ENCODE results near the gene GOLGA6L2. TPM values are rescaled to one million over a fixed set of nuclear protein-coding genes. Genes with fewer than 3 reads are reported as not detected.
"Not testable (repeated sequence)": the region's sequence is repeated elsewhere in the genome, so short reads cannot be mapped to it uniquely, and the experiment has no call there.

GOLGA6L2 gene
- polyA plus RNA-seq, 4 donors = not detected

DNA sequence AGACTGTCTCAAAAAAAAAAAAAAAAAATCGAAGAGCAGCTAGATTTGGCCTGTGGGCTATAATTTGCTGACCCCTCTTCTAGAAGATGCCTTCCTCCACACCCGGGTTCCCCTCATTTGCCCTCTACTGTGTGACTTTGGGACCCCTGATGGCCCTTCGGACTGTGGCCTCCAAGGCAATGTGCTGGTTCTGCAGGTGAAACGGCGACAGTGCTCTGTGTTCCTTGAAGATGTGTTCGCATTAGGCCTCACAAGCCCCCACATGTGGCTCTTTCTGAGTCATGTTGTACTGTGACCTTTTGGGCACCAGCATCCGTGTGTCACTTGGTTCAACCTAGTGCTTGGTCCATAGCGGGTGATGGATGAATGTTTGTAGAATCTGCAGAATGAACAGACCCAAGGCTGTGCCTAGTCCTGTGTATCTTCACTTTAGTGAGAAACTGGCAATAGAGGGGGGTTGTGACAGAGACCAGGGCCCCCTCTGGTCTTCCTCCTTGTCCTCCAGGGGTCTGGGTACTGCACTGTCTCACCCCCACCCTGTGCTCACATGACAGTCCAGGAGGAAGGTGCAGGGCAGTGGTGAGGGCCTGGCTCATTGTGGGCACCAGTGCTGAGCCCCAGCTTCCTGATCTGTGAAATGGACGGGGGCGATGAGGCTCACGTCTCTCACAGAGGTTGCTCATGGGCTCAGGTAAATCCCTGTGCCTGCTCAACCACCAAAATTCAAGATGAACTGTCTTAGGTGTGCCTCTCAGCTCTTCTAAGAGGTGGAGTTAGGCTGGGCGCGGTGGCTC lies 22.7 kb downstream of the GOLGA6L2 start:
- DNase-seq (ENCODE audit: low read depth in 4 of 4, low spot score in 3 of 4) = no peak

DNA sequence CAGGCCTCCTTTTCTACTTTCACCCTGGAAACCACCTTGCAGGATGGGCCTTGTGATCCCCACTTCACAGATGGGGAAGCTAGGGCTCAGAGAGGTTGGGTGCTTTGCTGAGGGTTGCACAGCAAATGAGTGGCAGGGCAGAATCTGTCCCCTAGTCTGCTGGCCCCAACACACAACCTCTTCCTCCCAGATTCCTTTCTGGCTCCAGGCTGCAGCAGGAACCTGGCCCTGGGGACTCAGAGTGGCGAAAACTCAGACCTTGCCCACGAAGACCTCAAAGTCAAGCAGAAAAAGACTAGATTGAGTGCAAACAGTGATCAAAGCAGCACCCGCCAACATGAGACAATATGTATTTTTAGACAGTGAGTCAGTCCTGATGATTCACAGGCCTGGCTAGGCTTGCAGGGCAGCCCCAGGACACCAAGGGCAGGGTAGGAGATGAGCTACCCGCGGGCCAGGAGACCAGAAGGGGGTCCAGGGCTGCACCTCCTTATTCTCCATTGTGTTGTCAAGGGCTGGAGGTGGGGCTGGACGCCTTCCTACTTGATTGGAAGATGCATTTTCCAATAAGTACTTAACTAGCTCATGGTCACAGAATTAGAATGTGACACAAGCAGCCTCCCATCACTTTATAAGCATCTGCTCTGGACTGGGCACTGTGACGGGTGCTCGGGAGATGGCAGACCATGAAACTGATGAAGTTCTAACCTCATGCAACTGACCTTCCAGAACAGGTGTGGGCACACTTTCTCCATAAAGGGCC lies 23.9 kb downstream of the GOLGA6L2 start:
- no peak for DNase-seq (ENCODE audit: low read depth in 4 of 4, low spot score in 3 of 4)

DNA sequence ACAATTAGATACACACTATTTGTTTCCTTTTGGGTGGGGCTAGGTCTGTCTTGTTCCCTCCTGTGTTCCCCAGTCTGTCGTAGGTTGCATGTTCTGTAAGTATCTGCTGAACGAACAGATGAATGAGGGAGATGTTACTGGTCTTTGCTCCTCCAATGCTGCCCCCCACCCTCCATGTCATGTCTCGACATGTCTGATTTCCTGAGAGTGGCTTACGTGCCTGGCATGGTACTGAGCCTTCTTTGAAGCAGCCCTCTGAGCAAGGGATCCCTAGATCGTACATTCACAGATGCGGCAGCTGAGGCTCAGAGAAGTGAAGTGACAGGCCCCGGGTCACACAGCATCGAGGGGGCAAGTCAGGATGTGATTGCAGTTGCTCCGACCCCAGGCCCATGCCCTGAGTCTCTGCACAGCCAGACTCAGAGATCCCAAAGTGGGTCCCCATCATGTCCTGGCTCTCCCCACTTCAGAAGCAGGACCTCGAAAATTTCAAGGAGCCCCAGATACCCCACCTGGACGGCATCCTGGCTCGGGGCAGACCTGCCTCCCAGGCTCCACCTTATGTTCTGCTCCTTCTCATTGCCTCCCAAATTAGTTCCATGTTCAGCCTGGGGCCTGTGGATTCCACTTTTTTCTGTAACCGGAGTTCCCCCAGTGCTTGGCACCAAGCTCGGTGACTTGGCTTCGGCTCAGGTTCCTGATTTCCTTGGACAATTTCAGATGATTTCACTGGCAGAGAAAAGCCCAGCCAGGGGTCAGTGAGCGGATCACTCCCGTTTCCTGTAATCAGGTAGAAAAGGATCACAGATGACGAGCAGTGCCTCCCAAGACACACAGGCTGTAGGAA lies 24.7 kb downstream of the GOLGA6L2 start:
- no peak for DNase-seq (ENCODE audit: low read depth in 4 of 4, low spot score in 3 of 4)

DNA sequence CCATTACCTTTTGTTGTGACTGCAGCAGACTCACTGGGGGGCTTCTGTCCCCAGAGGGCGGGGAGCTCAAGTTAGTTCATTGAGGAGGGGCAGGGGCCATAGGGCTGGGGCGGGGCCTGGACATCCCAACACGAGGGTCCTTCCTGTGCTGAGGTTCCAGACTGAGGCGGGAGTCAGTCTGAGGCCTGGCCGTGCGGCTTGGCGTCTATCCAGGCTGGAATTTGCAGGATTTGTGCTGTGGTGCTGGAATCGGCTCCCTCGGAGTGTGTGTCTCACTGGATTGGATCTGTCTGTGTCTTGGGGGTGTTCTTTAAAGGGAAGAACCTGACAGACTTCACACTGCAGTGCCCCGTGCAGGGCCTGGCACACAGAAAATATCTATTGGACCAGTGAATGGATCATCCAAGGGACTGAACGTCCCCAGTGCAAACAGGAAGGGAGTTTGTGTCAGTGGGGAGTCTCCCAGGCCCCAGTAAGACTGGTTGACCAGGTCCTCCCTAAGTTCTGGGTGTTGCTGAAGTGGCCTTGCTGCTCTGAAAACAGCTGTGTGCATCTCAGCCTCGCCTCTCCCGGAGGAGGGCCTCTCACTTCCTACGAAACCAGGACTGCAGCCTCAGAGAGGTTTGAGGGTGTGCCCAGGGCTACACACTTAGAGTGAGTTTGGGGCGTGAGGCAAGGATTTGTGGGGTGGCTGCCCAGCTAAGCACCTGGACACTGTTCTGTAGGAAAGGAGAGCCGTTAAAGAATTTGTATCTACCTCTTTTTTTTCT lies 26.1 kb downstream of the GOLGA6L2 start:
- DNase-seq (ENCODE audit: low read depth in 4 of 4, low spot score in 3 of 4) = no peak

DNA sequence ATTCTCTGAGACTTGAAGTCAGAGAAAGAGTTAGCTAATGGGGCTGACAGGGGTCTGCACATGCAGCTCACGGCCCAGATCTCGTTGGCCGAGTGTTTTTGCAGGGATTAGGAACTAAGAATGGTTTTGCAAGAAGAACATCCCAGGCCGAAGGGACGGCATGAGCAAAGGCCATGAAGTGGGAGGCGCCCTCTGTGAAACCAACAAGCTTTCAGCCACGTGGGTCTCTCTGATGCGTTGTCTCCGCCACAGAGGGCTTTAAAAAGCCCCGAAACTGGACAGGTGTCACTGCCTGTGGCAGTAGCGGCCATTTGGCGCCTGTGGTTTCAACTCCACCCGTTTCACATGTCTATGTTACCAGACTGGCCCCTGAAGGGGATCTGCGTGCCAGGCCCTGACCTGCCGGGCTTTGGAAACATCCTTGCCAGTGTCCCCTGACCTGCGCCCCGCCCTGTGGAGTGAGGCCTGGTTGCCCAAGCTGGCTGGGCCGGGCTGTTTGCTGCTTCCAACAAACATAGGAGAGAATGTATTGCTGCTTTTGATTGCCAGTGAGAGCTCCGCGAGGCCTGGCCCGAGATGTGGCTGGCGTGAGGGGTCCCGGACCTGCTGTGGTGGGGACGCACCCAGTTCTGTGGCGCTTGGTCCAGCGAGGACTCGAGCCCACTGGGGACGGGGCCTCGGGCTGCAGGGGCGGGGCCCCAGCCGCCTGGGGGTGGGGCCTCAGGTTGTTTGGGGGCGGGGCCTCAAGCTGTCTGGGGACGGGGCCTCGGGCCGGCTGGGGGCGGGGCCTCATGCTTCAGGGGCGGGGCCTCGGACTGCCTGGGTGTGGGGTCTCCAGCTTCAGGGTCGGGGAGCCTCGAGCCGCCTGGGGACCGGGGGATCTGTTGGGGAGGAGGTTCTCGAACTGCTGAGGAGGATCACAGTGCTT lies 30.4 kb downstream of the GOLGA6L2 start:
- DNase-seq (ENCODE audit: low read depth in 4 of 4, low spot score in 3 of 4) = no peak

DNA sequence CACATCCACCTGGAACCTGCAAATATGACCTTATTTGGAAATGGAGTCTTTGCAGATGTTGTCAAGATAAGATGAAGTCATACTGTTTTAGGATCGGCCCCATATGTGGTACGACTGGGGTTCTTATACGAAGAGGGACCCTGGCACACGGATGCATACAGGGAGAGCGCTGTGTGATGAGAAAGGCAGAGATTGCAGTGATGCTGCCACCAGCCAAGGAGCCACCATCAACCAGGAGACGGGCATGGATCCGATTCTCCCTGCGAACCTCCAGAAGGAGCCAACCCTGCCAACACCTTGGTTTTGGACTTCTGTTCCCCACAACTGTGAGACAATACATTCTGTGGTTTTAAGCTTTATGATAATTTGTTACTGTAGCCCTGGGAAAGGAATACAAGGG lies 31.2 kb downstream of the GOLGA6L2 start:
- DNase-seq (ENCODE audit: low read depth in 4 of 4, low spot score in 3 of 4) = not testable (repeated sequence)

DNA sequence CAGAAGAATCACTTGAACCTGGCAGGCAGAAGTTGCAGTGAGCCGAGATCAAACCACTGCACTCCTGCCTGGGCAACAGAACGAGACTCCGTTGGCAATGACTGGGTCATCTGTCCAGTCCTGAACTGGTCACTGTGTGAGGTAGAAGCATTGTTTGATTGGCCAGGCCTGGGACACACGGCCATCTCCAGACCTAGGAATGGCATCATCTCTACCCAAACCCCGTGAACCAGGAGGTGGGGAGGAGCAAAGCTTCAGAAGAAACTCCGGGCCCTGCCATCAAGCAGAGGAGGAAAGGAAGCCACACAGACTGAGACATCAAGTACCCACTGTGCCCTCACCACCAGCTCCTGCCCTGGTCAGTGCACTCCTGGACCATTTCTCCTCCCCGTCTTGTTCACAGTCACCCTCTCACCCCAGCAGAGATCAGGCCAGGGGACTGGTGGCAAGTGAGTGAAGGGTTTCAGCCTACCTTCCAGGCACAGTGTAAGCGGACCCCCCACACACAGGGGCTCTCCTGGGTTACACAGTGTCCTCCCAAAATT lies 31.6 kb downstream of the GOLGA6L2 start:
- DNase-seq (ENCODE audit: low read depth in 4 of 4, low spot score in 3 of 4) = no peak

DNA sequence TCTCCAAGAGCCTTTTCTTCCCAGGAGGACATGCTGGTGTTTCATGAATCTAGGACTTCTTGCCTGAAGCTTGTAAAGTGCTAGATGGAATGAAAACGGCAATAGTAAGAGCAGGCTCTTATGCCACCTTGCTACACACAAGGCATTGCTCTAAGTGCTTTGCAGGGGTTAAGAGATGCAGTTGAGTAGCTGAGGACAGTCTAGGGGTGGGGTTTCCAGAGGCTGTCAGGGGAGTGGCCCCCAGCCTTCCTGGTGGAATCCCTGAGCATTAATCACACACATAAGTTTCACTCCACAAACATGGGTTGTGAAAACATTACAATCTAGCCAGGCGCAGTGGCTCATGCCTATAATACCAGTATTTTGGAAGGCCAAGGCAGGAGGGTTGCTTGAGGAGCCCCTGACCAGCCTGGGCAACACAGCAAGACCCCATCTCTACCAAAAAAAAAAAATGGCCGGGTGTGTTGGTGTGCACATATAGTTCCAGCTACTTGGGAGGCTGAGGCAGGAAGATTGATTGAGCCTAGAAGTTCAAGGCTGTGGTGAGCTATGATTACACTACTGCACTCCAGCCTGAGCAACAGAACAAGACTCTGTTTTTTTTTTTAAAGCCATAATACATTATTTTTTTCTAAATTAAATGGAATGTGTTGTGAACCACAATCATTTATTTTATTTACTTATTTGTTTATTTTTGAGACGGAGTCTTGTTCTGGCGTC lies 34.0 kb downstream of the GOLGA6L2 start:
- not testable (repeated sequence) for DNase-seq (ENCODE audit: low read depth in 4 of 4, low spot score in 3 of 4)

DNA sequence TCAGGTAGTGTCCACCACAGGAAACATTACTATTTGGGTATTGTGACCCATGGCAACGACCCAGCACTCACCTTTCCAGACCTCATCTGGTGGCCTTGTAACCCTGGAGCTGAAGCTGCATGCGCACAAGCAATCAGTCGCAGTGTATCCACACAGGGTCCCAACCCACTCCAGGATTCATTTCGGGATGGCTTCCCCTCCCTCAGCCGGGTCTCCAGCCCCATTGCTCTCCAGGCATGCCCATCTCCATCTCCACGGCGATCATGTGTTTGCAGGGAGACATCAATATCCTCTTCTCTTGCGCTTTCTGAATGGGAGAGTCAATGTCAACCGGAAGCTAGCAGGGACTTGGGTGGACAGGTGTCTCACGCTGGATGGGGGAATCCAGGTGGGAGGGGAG lies 35.2 kb downstream of the GOLGA6L2 start:
- no peak for DNase-seq (ENCODE audit: low read depth in 4 of 4, low spot score in 3 of 4)

DNA sequence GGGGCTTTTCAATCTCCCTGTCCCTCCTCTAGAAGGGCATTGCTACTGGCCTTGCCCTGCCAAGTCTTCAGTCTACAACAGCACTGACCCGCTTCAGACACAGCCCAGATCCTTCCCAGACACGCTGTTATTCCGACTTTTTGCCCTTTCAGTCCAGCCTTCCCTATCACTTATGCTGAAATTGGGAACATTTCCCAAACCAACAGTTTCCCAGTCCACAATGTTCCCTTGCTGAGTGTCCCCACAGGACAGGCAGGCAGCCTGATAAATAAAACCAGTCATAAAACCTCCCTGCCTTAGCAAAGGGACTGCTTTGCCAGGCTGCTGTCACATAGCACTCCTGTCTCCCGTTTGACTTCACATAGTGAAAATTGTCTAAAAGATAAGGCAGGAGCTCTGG lies 43.5 kb downstream of the GOLGA6L2 start:
- DNase-seq (ENCODE audit: low read depth in 4 of 4, low spot score in 3 of 4) = no peak

DNA sequence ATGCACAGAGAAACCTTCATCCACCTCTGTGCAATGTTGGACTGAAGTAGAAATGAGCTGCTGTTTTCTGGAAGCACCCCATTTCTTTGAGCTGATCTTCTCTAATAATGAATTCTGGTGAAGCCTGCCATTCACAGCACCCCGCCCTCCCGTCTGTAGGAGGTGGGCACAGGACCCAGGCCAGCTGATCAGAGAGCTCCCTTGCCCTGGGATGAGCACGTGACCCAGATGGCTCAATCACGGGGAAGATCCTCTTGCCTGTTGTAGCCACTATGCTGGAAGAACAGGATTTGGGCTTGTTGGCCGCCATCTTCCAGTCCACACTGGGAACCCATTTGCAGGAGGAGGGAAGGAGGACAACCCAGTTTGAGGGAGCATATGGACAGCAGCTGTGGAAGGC lies 44.5 kb downstream of the GOLGA6L2 start:
- DNase-seq (ENCODE audit: low read depth in 4 of 4, low spot score in 3 of 4) = no peak

DNA sequence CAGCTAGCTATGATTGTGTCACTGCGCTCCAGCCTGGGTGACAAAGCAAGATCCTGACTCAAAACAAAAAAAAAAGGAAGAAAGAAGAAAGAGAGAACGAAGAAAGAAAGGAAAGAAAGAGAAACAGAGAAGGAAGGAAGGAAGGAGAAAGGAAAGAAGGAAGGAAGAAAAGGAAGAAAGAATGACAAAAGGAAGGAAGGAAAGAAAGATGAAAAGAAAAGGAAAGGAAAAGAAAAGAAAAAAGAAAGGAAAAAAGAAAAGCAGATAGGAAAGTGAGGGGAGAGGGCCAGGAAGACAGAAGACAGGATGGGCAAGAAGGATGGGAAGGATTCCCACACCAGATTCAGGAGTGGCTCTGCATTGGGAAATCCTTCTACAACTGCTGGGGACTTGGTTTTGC lies 44.9 kb downstream of the GOLGA6L2 start:
- no peak for DNase-seq (ENCODE audit: low read depth in 4 of 4, low spot score in 3 of 4)

DNA sequence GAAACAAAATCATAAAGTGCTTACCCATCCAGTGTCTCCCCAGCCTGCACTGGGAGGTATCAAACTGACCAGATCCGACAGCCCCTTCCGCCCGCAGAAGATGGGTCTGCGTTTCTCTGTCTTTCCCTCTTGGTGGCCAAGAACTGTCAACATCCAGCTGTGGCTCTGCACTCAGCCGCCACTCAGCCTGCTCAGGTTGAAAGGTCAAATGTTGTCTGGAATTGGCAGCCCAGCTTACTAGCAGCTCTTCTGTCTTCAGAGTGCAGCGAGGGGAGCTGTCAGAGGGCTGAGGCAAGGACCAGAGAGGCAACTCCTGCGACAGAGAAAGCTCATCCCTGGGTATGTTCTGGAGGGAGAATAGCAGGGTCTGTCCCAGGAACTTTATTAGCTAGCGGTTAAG lies 45.4 kb downstream of the GOLGA6L2 start:
- no peak for DNase-seq (ENCODE audit: low read depth in 4 of 4, low spot score in 3 of 4)

DNA sequence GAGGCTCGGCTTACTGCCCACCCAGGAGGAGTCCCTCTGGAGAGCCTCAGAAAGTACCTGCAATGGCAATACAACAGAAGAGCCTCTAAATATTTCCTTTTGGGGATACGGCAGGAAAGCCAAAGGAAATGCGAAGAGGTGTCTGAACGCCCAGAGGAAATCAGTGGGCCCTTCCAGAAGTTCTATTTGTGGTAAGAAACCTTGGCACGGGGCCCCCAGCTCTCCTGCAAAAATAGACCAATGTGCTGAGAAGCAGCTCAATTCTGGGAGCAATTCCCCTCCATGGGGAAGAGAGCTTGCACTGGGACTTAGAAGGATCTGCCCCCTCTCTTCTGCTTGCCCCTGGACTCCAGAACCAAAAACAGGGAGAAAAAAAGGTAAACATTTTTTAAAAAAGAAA lies 47.8 kb downstream of the GOLGA6L2 start:
- DNase-seq (ENCODE audit: low read depth in 4 of 4, low spot score in 3 of 4) = not testable (repeated sequence)

DNA sequence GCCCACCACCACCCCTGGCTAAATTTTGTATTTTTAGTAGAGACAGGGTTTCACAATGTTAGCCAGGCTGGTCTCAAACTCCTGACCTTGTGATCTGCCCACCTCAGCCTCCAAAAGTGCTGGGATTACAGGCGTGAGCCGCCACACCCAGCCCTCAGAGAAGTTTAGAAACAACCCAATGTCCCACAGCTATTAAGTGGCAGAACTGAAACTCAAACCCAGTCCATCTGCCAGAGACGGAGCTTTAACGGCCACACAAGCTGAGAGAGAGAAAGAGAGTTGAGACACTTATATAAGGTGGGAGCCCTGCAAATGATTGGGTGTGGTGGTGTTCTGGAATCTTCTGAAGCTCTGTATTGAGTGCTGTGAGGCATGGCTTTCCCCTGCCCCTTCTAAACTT lies 48.7 kb downstream of the GOLGA6L2 start:
- DNase-seq (ENCODE audit: low read depth in 4 of 4, low spot score in 3 of 4) = not testable (repeated sequence)

DNA sequence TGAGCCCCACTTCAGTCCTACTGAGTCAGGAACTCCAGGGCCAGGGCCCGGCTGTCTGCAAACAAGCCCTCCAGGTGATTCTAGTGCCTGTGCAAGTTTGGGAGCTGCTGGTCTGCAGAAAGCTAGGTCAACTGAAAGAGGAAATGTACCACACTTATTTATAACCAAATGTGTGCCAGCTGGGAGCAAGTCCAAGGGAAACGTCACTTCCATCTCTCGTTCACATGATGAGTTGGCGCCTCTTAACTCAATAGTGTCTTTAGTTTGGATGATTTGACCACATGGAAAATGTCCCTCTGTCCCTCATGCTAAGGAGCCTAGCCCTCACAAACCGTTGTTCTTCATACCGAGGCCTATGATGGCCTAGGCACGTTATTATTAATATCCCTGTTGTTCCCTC lies 49.3 kb downstream of the GOLGA6L2 start:
- DNase-seq (ENCODE audit: low read depth in 4 of 4, low spot score in 3 of 4) = no peak

DNA sequence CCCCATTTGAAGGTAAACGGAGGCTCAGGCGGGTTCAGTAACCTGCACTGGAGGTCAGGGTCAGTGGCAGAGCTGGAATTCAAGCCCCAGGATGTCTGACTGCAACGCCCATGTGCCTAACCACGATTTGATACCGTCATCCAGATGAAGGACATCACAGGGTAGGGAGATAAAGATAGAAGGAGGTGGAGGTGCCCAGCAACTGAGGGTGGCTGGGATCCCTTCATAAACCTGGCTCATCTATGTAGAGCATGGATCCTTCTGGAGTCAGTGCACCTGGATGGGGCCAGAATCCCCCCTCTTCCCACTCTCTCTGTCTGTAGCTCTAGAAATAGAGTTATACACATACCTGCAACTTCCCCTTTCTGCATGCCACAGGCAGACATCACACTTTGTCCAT lies 51.2 kb downstream of the GOLGA6L2 start:
- no peak for DNase-seq (ENCODE audit: low read depth in 4 of 4, low spot score in 3 of 4)

DNA sequence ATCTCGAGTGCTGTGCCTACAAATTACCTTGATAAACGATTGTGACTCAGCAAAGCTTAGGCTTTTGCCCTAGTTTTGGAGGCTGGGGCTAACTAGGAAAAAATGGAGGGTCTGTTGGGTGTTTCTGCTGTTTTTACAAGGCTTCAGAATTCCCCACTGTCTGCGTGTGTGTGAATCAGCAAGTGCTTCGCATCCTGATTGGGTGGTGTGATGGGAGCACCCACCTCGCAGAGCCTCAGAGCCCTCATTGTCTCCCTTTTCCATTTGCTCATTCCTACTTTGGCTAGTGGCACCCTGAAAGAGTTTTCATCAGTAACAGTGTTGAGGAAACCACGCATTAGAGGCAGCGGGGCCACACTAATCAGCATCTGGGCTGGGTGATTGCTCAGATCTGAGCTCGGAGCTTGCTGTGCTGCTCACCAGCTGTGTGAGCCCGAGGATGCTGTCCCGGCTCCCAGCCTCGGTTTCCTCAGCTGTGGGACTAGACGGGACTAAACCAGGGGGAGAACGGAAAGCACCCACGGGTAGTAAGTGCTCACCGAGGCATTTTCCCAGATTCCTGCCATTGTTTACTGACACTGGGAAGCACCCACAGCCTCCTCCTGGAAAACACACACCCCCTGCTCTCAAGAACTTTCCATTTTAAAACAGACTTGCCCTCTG lies 51.9 kb downstream of the GOLGA6L2 start:
- no peak for DNase-seq (ENCODE audit: low read depth in 4 of 4, low spot score in 3 of 4)
